ENCODE results near the gene SOS2. TPM values are rescaled to one million over a fixed set of nuclear protein-coding genes. Genes with fewer than 3 reads are reported as not detected.

Gene SOS2
- total and polyA plus RNA-seq, 2 of the 8 experiments (the other 6 are each of a cell fraction or from before 2014, with no cell fraction given): 2.8 to 12.7 TPM

DNA sequence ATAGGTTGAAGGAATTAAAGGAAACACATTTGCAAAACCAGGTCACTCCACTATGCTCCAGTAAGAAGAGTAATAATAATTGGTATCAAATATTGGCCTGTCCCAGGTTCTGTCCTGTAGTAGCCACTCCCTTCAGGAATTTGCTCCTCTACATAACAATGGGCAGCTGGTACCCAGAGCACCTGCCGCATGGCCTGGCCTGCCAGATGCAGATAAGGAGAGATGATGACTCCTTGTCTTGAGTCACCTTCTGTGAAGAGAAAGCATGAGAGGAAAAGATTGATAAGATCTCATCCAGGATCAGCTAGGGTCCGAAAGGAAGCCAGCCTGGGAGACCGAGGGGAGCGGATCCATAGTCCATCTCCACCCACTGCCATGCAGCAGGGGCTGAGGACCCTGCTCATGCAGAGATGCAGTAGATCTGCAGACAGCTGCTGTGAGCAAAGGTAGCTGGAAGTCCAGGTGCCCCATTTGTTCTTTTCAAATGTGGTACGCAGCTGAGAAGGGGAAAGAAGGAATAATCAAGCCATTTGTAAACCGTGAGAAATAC, 139.3 kb downstream of the SOS2 start:
- H3K4ac ChIP-seq (replicated peaks; ENCODE audit: insufficient read length, low read depth, low read length): no peak overlapping the region
- no peaks in the 10 kb centered on the region for H3K79me2 ChIP-seq (ENCODE audit: control insufficient read depth in 1 of 2, insufficient read depth in 2 of 2, low read length in 2 of 2)
- H4K8ac ChIP-seq (ENCODE audit: extremely low read depth, insufficient read depth, low read length): no peak overlapping the region; the same call in 1 of the 2 replicates
- no peak overlapping the region for H3K9ac ChIP-seq (replicated peaks in 1 of 4; ENCODE audit: extremely low read depth in 1 of 4, low read depth in 3 of 4, low read length in 3 of 4)
- no peak overlapping the region for H2BK20ac ChIP-seq (ENCODE audit: low read length)
- H2BK5ac ChIP-seq (ENCODE audit: low read depth, low read length): no peak overlapping the region
- no peak overlapping the region for H3K23ac ChIP-seq (ENCODE audit: insufficient read length)
- H3K14ac ChIP-seq (ENCODE audit: insufficient read length): no peak overlapping the region
- H3K23me2 ChIP-seq (ENCODE audit: low read depth, low read length): no peaks in the 10 kb centered on the region; the same call in 1 of the 2 replicates
- no peak overlapping the region for H4K5ac ChIP-seq (ENCODE audit: insufficient read length, low read depth, low read length)
- H2BK120ac ChIP-seq (replicated peaks; ENCODE audit: low read depth, low read length): no peak overlapping the region
- H3K36me3 ChIP-seq (ENCODE audit: control insufficient read depth in 2 of 4, insufficient read depth in 4 of 4, low read length in 3 of 4): no peaks in the 10 kb centered on the region
- no peak overlapping the region for H2BK15ac ChIP-seq (ENCODE audit: low read length)
- H3K4me3 ChIP-seq (ENCODE audit: extremely low read depth in 1 of 4, insufficient read depth in 2 of 4, low read depth in 3 of 4, low read length in 4 of 4): no peak overlapping the region
- POLR2A ChIA-PET (ENCODE audit: partially characterized antibody): interaction anchor here (1.9 kb wide), 1 partner anchor 24 kb away, joined by 5 read pairs; the partner anchor contains the start of gene VCPKMT
- H3K79me1 ChIP-seq (ENCODE audit: low read depth, low read length): no peaks in the 10 kb centered on the region
- DNase-seq (ENCODE audit: low read depth in 1 of 2, low spot score in 2 of 2) (no peak), FAIRE-seq (no peak)
- H4K20me1 ChIP-seq (replicated peaks in 1 of 2; ENCODE audit: control insufficient read depth in 1 of 2, insufficient read depth in 2 of 2, low read length in 2 of 2): no peaks in the 10 kb centered on the region
- H2AFZ ChIP-seq (ENCODE audit: low read length): no peak overlapping the region
- no peak overlapping the region for H2BK12ac ChIP-seq (ENCODE audit: low read depth, low read length)
- H3K4me2 ChIP-seq (ENCODE audit: insufficient read depth in 1 of 2, low read depth in 2 of 2, low read length in 2 of 2): no peak overlapping the region
- H3K27me3 ChIP-seq (replicated peaks in 1 of 4; ENCODE audit: control insufficient read depth in 3 of 4, extremely low read depth in 1 of 4, insufficient read depth in 3 of 4, low read length in 3 of 4): no peaks in the 10 kb centered on the region; a peak in 1 of 7 replicates
- no peak overlapping the region for H3K56ac ChIP-seq (replicated peaks; ENCODE audit: insufficient read length, low read depth, low read length)
- no peak overlapping the region for H2AK5ac ChIP-seq (ENCODE audit: low read depth, low read length)
- no peak overlapping the region for H4K91ac ChIP-seq (replicated peaks; ENCODE audit: insufficient read length, low read length)
- no peak overlapping the region for H3K18ac ChIP-seq (ENCODE audit: extremely low read depth, low read length)
- no peaks in the 10 kb centered on the region for H3K9me3 ChIP-seq (ENCODE audit: insufficient read depth in 2 of 2, low read depth in 1 of 2, low read length in 1 of 2)
- H3K4me1 ChIP-seq (replicated peaks in 1 of 4; ENCODE audit: control insufficient read depth in 3 of 4, insufficient read depth in 4 of 4, low read length in 3 of 4): peaks cover 0 to 5% (median 3%) of the 10 kb centered on the region in 4 experiments; a peak in 3 of 7 replicates
- CTCF ChIA-PET (ENCODE audit: partially characterized antibody): interaction anchor here (1.1 to 4.2 kb wide), 8 partner anchors 9 to 230 kb away, joined by 3 to 47 read pairs (median 4); no protein-coding TSS in a partner anchor
- 81% methylated on average over 6 of the region's 6 CpGs; no CpG with 5 or more reads in 1 of the 2 experiments for WGBS, 2 experiments (ENCODE audit: extremely low coverage in 1 of 2, insufficient coverage in 1 of 2, insufficient read length in 1 of 2, insufficient replicate concordance in 2 of 2, low coverage in 1 of 2, low lambda C conversion rate in 2 of 2, missing lambda C conversion rate in 1 of 2)
- TF ChIP-seq SP4 (IDR thresholded peaks at IDR 0.05; ENCODE audit: low read length) (no peak), POU5F1 (IDR thresholded peaks at IDR 0.05; ENCODE audit: low read depth, low read length) (peak; percentile 52; the same call in 1 of the 2 replicates)
- TF ChIP-seq, protein P1, sequence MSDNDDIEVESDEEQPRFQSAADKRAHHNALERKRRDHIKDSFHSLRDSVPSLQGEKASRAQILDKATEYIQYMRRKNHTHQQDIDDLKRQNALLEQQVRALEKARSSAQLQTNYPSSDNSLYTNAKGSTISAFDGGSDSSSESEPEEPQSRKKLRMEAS (IDR thresholded peaks at IDR 0.05): peak; percentile 67
- H3K27ac ChIP-seq (ENCODE audit: low read depth, low read length): no peak overlapping the region

All from H1 (cell line).